Measurements from ENCODE around the gene SMYD4.
"Not testable (repeated sequence)": the region's sequence is repeated elsewhere in the genome, so short reads cannot be mapped to it uniquely, and the experiment has no call there.

Gene SMYD4

GRCh38 chr17:1764705-1765104 is 65.0 kb downstream of the SMYD4 start:
- H3K4me1 ChIP-seq, result peaks cover 26% of the 10 kb centered on the region
- H3K27me3 ChIP-seq (ENCODE audit: low read depth); DNase-seq (ENCODE audit: low spot score in 2 of 2); H3K4me3 ChIP-seq; H3K36me3 ChIP-seq (replicated peaks); in situ Hi-C loops (cut with MboI; ENCODE audit: low sequenced_read_pairs); H3K9me3 ChIP-seq: not testable (repeated sequence)

DNA sequence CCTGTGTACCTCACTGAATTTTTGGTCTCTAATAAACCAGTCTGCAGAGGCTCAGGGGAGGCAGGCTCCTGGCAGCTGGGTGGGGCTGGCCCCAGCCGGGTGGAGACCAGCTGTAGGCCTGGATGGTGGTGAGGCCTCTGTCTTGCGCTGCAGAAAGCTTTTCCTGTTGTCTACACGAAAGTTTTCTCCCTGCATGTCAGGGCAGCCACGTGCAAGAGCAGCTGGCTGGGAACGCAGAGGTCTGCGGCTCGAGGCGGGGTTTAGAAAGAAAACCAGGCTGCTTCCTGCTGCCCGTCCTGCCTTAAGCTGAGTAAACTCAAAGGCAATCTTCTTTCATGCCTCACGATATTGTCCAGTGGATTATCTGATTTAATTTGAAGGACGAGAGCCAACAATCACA is 65.4 kb downstream of the SMYD4 start:
- H3K9me3 ChIP-seq, result no peaks in the 10 kb centered on the region
- H3K27me3 ChIP-seq (ENCODE audit: low read depth), result no peaks in the 10 kb centered on the region
- in situ Hi-C loops (cut with MboI; ENCODE audit: low sequenced_read_pairs), result no loop called here
- peak in 1 of 2 experiments; percentile 43 for DNase-seq (ENCODE audit: low spot score in 2 of 2)
- no peak overlapping the region for H3K4me3 ChIP-seq
- H3K4me1 ChIP-seq, result peaks cover 26% of the 10 kb centered on the region
- peaks cover 3% of the 10 kb centered on the region for H3K36me3 ChIP-seq (replicated peaks)

DNA sequence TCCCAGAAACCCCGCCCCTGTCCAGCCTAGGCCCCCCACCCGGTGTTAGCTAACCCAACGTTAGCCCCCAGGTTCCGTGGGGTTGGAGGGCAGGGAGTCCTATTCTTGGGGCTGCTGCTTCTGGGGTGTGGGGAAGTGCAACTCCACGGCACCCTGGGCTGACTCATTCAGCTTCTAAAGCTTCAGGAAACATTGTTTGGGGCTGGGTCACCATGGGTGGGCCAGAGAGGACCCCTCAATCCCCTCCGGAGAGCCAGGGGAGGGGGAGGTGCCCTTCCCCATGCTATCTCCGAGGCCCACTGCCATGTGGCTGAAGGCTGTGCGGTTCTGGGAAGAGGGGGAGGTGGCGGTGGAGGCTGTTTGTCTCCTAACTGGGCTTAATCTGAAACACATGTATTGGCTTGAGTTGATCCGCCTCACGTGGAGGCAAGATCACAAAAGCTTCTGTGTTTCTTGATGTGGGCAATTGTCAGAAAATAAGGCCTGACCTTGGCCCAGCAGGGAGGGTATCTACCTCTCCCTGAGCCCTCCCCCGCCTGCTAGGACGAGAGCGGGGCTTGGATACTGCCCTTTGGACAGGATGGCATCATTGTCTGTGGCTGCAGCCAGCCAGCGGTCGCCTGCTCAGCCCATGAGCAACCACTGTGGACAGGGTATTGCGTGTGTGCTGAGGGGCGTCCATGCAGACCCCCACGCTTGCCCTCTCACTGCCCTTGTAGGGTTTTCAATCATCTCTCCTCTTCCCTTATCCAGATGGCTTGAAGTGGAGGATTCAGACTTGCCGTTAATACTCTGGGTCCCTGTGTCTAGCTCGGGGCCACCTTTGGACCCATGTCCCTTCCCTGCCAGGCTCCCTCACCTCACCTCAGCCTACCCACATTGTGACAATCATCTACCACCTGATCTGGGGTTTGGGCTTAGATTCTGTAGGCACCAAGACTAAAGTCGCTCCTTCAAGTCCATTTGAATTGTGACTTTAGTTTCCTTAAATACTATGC is 66.5 kb downstream of the SMYD4 start:
- DNase-seq (ENCODE audit: low spot score in 2 of 2), result peak; percentile 79 to 80
- H3K4me3 ChIP-seq, result peak overlapping the region; percentile 40

GRCh38 chr17:1762233-1762900 is 67.3 kb downstream of the SMYD4 start:
- no peaks in the 10 kb centered on the region for H3K9me3 ChIP-seq
- H3K4me3 ChIP-seq, result peak overlapping the region; percentile 40
- in situ Hi-C loops (cut with MboI; ENCODE audit: low sequenced_read_pairs), result no loop called here
- peak; percentile 11 to 64 for DNase-seq (ENCODE audit: low spot score in 2 of 2)
- peaks cover 3% of the 10 kb centered on the region for H3K36me3 ChIP-seq (replicated peaks)
- H3K4me1 ChIP-seq, result peaks cover 26% of the 10 kb centered on the region
- no peaks in the 10 kb centered on the region for H3K27me3 ChIP-seq (ENCODE audit: low read depth)

More for the DNA sequence above, 66.5 kb downstream of the SMYD4 start:
- Histone ChIP-seq H3K36me3 (replicated peaks) (peaks cover 3% of the 10 kb centered on the region), H3K27me3 (ENCODE audit: low read depth) (no peaks in the 10 kb centered on the region), H3K9me3 (no peaks in the 10 kb centered on the region), H3K4me1 (peaks cover 26% of the 10 kb centered on the region)
- in situ Hi-C loops (cut with MboI; ENCODE audit: low sequenced_read_pairs), result no loop called here

GRCh38 chr17:1759529-1759928 is 70.2 kb downstream of the SMYD4 start:
- DNase-seq (ENCODE audit: low spot score in 2 of 2), result no peak
- peaks cover 25% of the 10 kb centered on the region for H3K4me1 ChIP-seq

GRCh38 chr17:1758807-1759206 is 70.9 kb downstream of the SMYD4 start:
- DNase-seq (ENCODE audit: low spot score in 2 of 2), result no peak

More at GRCh38 chr17:1759529-1759928, 70.2 kb downstream of the SMYD4 start:
- Histone ChIP-seq H3K27me3 (ENCODE audit: low read depth) (no peaks in the 10 kb centered on the region), H3K36me3 (replicated peaks) (no peaks in the 10 kb centered on the region), H3K9me3 (no peaks in the 10 kb centered on the region), H3K4me3 (no peak overlapping the region)
- in situ Hi-C loops (cut with MboI; ENCODE audit: low sequenced_read_pairs), result no loop called here

GRCh38 chr17:1755827-1756262 is 73.9 kb downstream of the SMYD4 start:
- Histone ChIP-seq H3K4me3 (no peak overlapping the region), H3K36me3 (replicated peaks) (no peaks in the 10 kb centered on the region), H3K9me3 (no peaks in the 10 kb centered on the region), H3K4me1 (no peaks in the 10 kb centered on the region), H3K27me3 (ENCODE audit: low read depth) (no peaks in the 10 kb centered on the region)
- in situ Hi-C loops (cut with MboI; ENCODE audit: low sequenced_read_pairs), result no loop called here
- DNase-seq (ENCODE audit: low spot score in 2 of 2), result no peak

More at GRCh38 chr17:1758807-1759206, 70.9 kb downstream of the SMYD4 start:
- H3K27me3 ChIP-seq (ENCODE audit: low read depth), result no peaks in the 10 kb centered on the region
- no peak overlapping the region for H3K4me3 ChIP-seq
- no peaks in the 10 kb centered on the region for H3K36me3 ChIP-seq (replicated peaks)
- peaks cover 18% of the 10 kb centered on the region for H3K4me1 ChIP-seq
- H3K9me3 ChIP-seq, result no peaks in the 10 kb centered on the region
- in situ Hi-C loops (cut with MboI; ENCODE audit: low sequenced_read_pairs), result no loop called here

GRCh38 chr17:1755252-1755826 is 74.4 kb downstream of the SMYD4 start:
- no peaks in the 10 kb centered on the region for H3K4me1 ChIP-seq
- in situ Hi-C loops (cut with MboI; ENCODE audit: low sequenced_read_pairs), result no loop called here
- no peaks in the 10 kb centered on the region for H3K9me3 ChIP-seq
- H3K36me3 ChIP-seq (replicated peaks), result no peaks in the 10 kb centered on the region
- DNase-seq (ENCODE audit: low spot score in 2 of 2), result no peak
- no peak overlapping the region for H3K4me3 ChIP-seq
- H3K27me3 ChIP-seq (ENCODE audit: low read depth), result no peaks in the 10 kb centered on the region

GRCh38 chr17:1754430-1755112 is 75.1 kb downstream of the SMYD4 start:
- no peaks in the 10 kb centered on the region for H3K27me3 ChIP-seq (ENCODE audit: low read depth)
- in situ Hi-C loops (cut with MboI; ENCODE audit: low sequenced_read_pairs), result no loop called here
- H3K9me3 ChIP-seq, result no peaks in the 10 kb centered on the region
- H3K36me3 ChIP-seq (replicated peaks), result no peaks in the 10 kb centered on the region
- no peaks in the 10 kb centered on the region for H3K4me1 ChIP-seq
- no peak for DNase-seq (ENCODE audit: low spot score in 2 of 2)
- no peak overlapping the region for H3K4me3 ChIP-seq

DNA sequence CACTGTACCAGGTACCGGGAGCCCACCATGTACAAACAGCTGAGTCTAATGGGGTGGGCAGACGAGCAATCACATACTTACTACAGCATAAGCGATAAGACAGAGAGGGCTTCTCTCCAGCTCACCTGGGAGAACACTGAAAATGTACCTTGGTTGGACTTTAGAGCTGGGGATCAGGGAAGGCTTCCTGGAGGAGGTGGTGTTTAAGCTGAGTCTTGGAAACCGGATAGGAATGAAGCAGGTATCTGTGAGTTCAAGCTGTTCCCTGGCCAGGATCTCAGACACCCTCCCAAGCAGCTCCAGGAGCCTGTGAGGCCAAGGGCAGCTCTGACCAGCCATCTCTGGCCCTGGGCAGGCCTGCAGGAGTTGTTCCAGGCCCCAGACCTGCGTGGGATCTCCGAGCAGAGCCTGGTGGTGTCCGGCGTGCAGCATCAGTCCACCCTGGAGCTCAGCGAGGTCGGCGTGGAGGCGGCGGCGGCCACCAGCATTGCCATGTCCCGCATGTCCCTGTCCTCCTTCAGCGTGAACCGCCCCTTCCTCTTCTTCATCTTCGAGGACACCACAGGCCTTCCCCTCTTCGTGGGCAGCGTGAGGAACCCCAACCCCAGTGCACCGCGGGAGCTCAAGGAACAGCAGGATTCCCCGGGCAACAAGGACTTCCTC is 75.8 kb downstream of the SMYD4 start:
- no peak for DNase-seq (ENCODE audit: low spot score in 2 of 2)
- Histone ChIP-seq H3K27me3 (ENCODE audit: low read depth) (no peaks in the 10 kb centered on the region), H3K4me1 (no peaks in the 10 kb centered on the region), H3K4me3 (no peak overlapping the region), H3K36me3 (replicated peaks) (no peaks in the 10 kb centered on the region), H3K9me3 (no peaks in the 10 kb centered on the region)
- in situ Hi-C loops (cut with MboI; ENCODE audit: low sequenced_read_pairs), result no loop called here

DNA sequence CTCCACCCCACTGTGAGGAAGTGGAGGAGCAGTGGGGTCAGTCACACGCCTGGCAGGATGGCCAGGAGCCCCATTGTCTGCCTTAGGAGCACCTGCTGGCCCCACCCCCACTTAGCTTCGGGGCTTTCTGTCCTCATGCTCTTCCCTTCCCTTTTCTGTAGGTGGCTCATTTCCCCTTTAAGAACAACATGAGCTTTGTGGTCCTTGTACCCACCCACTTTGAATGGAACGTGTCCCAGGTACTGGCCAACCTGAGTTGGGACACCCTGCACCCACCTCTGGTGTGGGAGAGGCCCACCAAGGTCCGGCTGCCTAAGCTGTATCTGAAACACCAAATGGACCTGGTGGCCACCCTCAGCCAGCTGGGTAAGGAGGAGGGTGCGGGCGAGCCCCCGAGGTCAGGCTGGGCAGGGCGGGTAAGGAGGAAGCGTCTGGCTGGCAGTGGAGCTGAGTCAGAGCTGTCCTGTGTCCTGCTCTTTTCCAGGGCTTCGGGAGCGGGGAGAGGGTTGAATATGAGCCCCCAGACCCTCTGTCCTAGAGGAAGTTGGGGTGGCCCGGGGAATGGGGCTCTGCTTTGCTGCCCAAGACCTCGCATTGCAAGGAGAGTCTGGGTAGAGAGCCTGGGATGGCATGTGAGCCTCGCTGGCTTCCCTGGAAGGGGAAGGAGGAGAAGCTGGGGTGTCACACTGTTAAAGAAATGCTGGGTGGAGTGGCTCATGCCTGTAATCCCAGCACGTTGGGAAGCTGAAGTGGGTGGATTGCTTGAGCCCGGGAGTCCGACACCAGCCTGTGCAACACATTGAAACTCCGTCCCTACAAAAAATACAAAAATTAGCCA is 77.1 kb downstream of the SMYD4 start:
- no peak for DNase-seq (ENCODE audit: low spot score in 2 of 2)
- Histone ChIP-seq H3K9me3 (no peaks in the 10 kb centered on the region), H3K4me1 (no peaks in the 10 kb centered on the region), H3K4me3 (no peak overlapping the region), H3K27me3 (ENCODE audit: low read depth) (no peaks in the 10 kb centered on the region), H3K36me3 (replicated peaks) (no peaks in the 10 kb centered on the region)
- in situ Hi-C loops (cut with MboI; ENCODE audit: low sequenced_read_pairs), result no loop called here

DNA sequence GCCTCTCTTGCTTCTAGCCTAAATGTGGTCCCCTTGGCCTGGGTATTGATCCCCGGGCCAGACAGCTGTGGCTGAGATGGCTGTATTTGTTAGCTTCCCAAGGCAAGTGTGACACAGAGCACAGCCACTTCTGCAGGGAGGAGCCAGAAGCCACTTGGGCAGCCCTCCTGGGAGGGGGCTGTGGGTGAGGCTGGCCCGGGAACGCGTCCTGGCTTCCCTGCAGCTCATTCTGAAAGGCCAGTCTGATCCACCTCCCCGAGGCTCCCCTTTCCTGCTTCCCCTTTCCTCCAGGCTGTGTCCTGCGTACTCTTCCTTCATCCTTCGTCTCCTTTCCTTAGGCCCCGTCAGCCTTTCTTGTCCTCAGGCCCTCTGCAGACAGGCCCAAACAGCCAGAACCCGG is 79.1 kb downstream of the SMYD4 start:
- DNase-seq (ENCODE audit: low spot score in 2 of 2), result no peak
- Histone ChIP-seq H3K27me3 (ENCODE audit: low read depth) (no peaks in the 10 kb centered on the region), H3K36me3 (replicated peaks) (no peaks in the 10 kb centered on the region), H3K4me1 (no peaks in the 10 kb centered on the region), H3K9me3 (no peaks in the 10 kb centered on the region), H3K4me3 (no peak overlapping the region)
- in situ Hi-C loops (cut with MboI; ENCODE audit: low sequenced_read_pairs), result no loop called here
